IMR-90 (cell line): ENCODE data around the gene RETREG1.

ENCODE experiments used
- CEBPB ChIP-seq: IDR thresholded peaks from 2 replicates; pipeline ENCODE4 v1.6.1; 2012; ENCODE audit warnings: low read depth, low read length, improper control_type of control experiment
- NFE2L2 ChIP-seq: fragments of 150-350 bp; IDR thresholded peaks from 2 replicates; pipeline ENCODE4 v1.6.1; 2016; ENCODE audit warnings: low read depth, mild to moderate bottlenecking, low read length
- POLR2A ChIP-seq: IDR thresholded peaks from 2 replicates; pipeline ENCODE4 v1.6.1; 2012; ENCODE audit warnings: mild to moderate bottlenecking, low read depth, low read length
- RAD21 ChIP-seq: IDR thresholded peaks from 2 replicates; pipeline ENCODE4 v1.6.1; 2012; ENCODE audit warnings: low read length, improper control_type of control experiment
- RCOR1 ChIP-seq: IDR thresholded peaks from 2 replicates; pipeline ENCODE4 v1.6.1; 2012; ENCODE audit warnings: mild to moderate bottlenecking, low read length, improper control_type of control experiment; ENCODE audit not compliant: insufficient replicate concordance
- RFX5 ChIP-seq: IDR thresholded peaks from 2 replicates; pipeline ENCODE4 v1.8.0; 2012; ENCODE audit warnings: low read depth, mild to moderate bottlenecking, low read length, moderate library complexity
- TF ChIP-seq, protein P1 (sequence below): fragments of 150-350 bp; IDR thresholded peaks from 2 replicates; pipeline ENCODE4 v1.6.1; 2017; ENCODE audit warnings: mild to moderate bottlenecking, antibody characterized with exemption, low read length, low read depth
- TF ChIP-seq, protein P2 (sequence below): conservative IDR thresholded peaks from 2 replicates; pipeline ENCODE4 v1.5.1; 2012; ENCODE audit warnings: mild to moderate bottlenecking, low read depth, low read length, improper control_type of control experiment
- TF ChIP-seq, protein P3 (sequence below): fragments of 150-350 bp; IDR thresholded peaks from 2 replicates; pipeline ENCODE4 v1.6.1; 2016; ENCODE audit warnings: low read depth, mild to moderate bottlenecking, low read length, moderate library complexity, borderline replicate concordance

DNA sequence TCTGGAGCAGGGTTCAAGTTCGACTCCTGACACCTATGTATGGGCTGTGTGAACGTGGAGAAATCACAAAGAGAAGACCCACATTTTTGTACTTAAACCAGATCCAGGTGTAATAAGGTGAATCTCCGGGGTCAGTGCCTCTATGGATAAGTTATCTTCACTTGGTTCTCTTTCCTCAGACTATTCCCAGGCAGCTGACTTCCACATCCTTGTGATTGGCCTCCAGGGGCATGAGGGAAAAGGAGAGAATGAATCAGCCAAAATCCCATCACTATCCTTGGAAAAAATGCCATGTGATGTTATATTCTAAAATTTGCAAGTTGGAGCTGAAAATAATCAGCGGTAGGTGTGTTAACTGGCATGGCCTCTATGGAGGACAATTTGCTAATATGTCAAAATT lies 188.4 kb downstream of the RETREG1 start:
- TF ChIP-seq, protein P1, sequence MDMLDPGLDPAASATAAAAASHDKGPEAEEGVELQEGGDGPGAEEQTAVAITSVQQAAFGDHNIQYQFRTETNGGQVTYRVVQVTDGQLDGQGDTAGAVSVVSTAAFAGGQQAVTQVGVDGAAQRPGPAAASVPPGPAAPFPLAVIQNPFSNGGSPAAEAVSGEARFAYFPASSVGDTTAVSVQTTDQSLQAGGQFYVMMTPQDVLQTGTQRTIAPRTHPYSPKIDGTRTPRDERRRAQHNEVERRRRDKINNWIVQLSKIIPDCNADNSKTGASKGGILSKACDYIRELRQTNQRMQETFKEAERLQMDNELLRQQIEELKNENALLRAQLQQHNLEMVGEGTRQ, result no peak
- TF ChIP-seq POLR2A (no peak), RAD21 (no peak), NFE2L2 (no peak), RCOR1 (no peak), CEBPB (no peak), RFX5 (no peak)
- TF ChIP-seq, protein P2, sequence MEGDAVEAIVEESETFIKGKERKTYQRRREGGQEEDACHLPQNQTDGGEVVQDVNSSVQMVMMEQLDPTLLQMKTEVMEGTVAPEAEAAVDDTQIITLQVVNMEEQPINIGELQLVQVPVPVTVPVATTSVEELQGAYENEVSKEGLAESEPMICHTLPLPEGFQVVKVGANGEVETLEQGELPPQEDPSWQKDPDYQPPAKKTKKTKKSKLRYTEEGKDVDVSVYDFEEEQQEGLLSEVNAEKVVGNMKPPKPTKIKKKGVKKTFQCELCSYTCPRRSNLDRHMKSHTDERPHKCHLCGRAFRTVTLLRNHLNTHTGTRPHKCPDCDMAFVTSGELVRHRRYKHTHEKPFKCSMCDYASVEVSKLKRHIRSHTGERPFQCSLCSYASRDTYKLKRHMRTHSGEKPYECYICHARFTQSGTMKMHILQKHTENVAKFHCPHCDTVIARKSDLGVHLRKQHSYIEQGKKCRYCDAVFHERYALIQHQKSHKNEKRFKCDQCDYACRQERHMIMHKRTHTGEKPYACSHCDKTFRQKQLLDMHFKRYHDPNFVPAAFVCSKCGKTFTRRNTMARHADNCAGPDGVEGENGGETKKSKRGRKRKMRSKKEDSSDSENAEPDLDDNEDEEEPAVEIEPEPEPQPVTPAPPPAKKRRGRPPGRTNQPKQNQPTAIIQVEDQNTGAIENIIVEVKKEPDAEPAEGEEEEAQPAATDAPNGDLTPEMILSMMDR, result no peak
- TF ChIP-seq, protein P3, sequence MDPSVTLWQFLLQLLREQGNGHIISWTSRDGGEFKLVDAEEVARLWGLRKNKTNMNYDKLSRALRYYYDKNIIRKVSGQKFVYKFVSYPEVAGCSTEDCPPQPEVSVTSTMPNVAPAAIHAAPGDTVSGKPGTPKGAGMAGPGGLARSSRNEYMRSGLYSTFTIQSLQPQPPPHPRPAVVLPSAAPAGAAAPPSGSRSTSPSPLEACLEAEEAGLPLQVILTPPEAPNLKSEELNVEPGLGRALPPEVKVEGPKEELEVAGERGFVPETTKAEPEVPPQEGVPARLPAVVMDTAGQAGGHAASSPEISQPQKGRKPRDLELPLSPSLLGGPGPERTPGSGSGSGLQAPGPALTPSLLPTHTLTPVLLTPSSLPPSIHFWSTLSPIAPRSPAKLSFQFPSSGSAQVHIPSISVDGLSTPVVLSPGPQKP, result no peak
